Kidney (tissue), 14 donors: ENCODE results near the gene THEMIS2. TPM values are rescaled to one million over a fixed set of nuclear protein-coding genes. Genes with fewer than 3 reads are reported as not detected.
A peak's percentile ranks its signal among the peaks of the same experiment; 100 is the strongest.

Experiments
- DNase-seq, 5 donors: peaks; one replicate each; pipeline ENCODE4 v3.0.0-alpha.2; 2013 to 2020
- FAIRE-seq: peaks from 2 replicates; lab custom pipeline; 2012; peaks lifted over from hg19 to GRCh38; lab: Jason Lieb, UNC
- H3K27ac ChIP-seq, 2 donors: one replicate each; pipeline ENCODE4 v1.7.0; 2013; ENCODE audit warnings: low read depth in 2 of 2, low read length in 2 of 2, inconsistent platforms in 1 of 2
- H3K27me3 ChIP-seq: one replicate; pipeline ENCODE4 v1.7.1; 2013; ENCODE audit warnings: low read length, inconsistent platforms; ENCODE audit not compliant: control insufficient read depth, insufficient read depth
- H3K36me3 ChIP-seq, 3 donors: one replicate each; pipeline versions ENCODE4 v1.7.0 to v1.7.1; 2013; ENCODE audit warnings: low read length in 3 of 3, control low read depth in 1 of 3, inconsistent platforms in 1 of 3; ENCODE audit not compliant: insufficient read depth in 3 of 3, control insufficient read depth in 2 of 3
- H3K4me1 ChIP-seq, 3 donors: one replicate each; pipeline versions ENCODE4 v1.7.0 to v1.7.1; 2013; ENCODE audit warnings: low read length in 3 of 3, inconsistent platforms in 1 of 3, low read depth in 1 of 3; ENCODE audit not compliant: control insufficient read depth in 2 of 3, insufficient read depth in 2 of 3
- H3K4me3 ChIP-seq, 3 donors: one replicate each; pipeline versions ENCODE4 v1.7.0 to v1.8.1; 2013; ENCODE audit warnings: low read length in 3 of 3, control low read depth in 1 of 3, inconsistent platforms in 1 of 3
- H3K9ac ChIP-seq, 3 donors: one replicate each; pipeline versions ENCODE4 v1.7.0 to v1.7.1; 2013; ENCODE audit warnings: low read length in 3 of 3, control low read depth in 1 of 3, inconsistent platforms in 1 of 3
- H3K9me3 ChIP-seq, 3 donors: one replicate each; pipeline versions ENCODE4 v1.7.0 to v1.7.1; 2013; ENCODE audit warnings: low read length in 3 of 3, control low read depth in 1 of 3, inconsistent platforms in 1 of 3; ENCODE audit not compliant: control insufficient read depth in 2 of 3, insufficient read depth in 1 of 3
- intact Hi-C: fragments of 100-400 bp; cut with DNase I; formaldehyde crosslinking; loops from one replicate; pipeline ENCODE4 v1.11.1; 2022
- polyA plus RNA-seq: library from polyadenylated mRNA; stranded (reverse); fragments of 350-450 nt; fragmentation: Illumina TruSeq; extraction: RNeasy Lipid Tissue Mini Kit (QIAGEN cat#74804); gene quantifications from one replicate; pipeline ENCODE4 v1.2.3, GENCODE V29; 2014; ENCODE audit warnings: low read depth, low replicate concordance; ENCODE audit not compliant: insufficient read depth
- total RNA-seq: library from RNA; stranded (reverse); fragmentation: NEBNext Ultra II Directional; extraction: Animal tissue kit (Norgen Biotek cat#: 25700); gene quantifications from one replicate; pipeline ENCODE4 v1.2.1, GENCODE V29; 2021
- TF ChIP-seq, protein P1 (sequence below): IDR thresholded peaks from 3 replicates; pipeline ENCODE4 v1.5.1; 2012; ENCODE audit warnings: mild to moderate bottlenecking, moderate library complexity, borderline replicate concordance; ENCODE audit not compliant: insufficient read depth; ENCODE audit errors: extremely low read depth
- donor health status: control.
- donor health status: control.
- donor health status: control.
- donor health status: control.
- donor health status: control.
- donor health status: DM: yes; HTN: yes; CAD: no.
- donor health status: Normal renal cell carcinoma (clear cell type).

Gene THEMIS2
- total and polyA plus RNA-seq, 2 donors from 2014 or later: 5.2 to 47.2 TPM

- DNase-seq (peak in 1 of 5 donors; percentile 59), FAIRE-seq (no peak)
- Histone ChIP-seq H3K9me3 (no peaks in the 10 kb centered on the region), H3K9ac (no peak overlapping the region), H3K27ac (no peak overlapping the region), H3K4me3 (no peak overlapping the region), H3K27me3 (no peaks in the 10 kb centered on the region), H3K4me1 (no peaks in the 10 kb centered on the region), H3K36me3 (peaks cover 0 to 6% (median 0%) of the 10 kb centered on the region in 3 donors)
- TF ChIP-seq, protein P1, sequence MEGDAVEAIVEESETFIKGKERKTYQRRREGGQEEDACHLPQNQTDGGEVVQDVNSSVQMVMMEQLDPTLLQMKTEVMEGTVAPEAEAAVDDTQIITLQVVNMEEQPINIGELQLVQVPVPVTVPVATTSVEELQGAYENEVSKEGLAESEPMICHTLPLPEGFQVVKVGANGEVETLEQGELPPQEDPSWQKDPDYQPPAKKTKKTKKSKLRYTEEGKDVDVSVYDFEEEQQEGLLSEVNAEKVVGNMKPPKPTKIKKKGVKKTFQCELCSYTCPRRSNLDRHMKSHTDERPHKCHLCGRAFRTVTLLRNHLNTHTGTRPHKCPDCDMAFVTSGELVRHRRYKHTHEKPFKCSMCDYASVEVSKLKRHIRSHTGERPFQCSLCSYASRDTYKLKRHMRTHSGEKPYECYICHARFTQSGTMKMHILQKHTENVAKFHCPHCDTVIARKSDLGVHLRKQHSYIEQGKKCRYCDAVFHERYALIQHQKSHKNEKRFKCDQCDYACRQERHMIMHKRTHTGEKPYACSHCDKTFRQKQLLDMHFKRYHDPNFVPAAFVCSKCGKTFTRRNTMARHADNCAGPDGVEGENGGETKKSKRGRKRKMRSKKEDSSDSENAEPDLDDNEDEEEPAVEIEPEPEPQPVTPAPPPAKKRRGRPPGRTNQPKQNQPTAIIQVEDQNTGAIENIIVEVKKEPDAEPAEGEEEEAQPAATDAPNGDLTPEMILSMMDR: no peak
- intact Hi-C loops: no loop called here
Measured at GRCh38 chr1:27882543-27882903, 10.2 kb downstream of the THEMIS2 start.

- Histone ChIP-seq H3K4me1 (no peaks in the 10 kb centered on the region), H3K9ac (peak overlapping the region in 1 of 3 donors; percentile 34), H3K27me3 (no peaks in the 10 kb centered on the region), H3K4me3 (no peak overlapping the region), H3K9me3 (no peaks in the 10 kb centered on the region), H3K36me3 (peaks cover 0 to 6% (median 0%) of the 10 kb centered on the region in 3 donors), H3K27ac (peak overlapping the region in 1 of 2 donors; percentile 77)
- DNase-seq (peak in 1 of 5 donors; percentile 62), FAIRE-seq (no peak)
- intact Hi-C loops: no loop called here
- TF ChIP-seq, protein P1: no peak
Measured at GRCh38 chr1:27883536-27883935, 11.2 kb downstream of the THEMIS2 start.

GRCh38 chr1:27884006-27884954, 11.9 kb downstream of the THEMIS2 start:
- Histone ChIP-seq H3K27ac (peak overlapping the region; percentile 67 to 77), H3K4me3 (no peak overlapping the region), H3K4me1 (no peaks in the 10 kb centered on the region), H3K9me3 (no peaks in the 10 kb centered on the region), H3K9ac (no peak overlapping the region), H3K36me3 (peaks cover 0 to 9% (median 0%) of the 10 kb centered on the region in 3 donors), H3K27me3 (no peaks in the 10 kb centered on the region)
- TF ChIP-seq, protein P1: no peak
- peak in 2 of 5 donors; percentile 29 to 73 for DNase-seq
- intact Hi-C loops: no loop called here
- FAIRE-seq: no peak
